Neural progenitor cell (in vitro differentiated cells): ENCODE measurements around the gene GNB2. TPM values are rescaled to one million over a fixed set of nuclear protein-coding genes. Genes with fewer than 3 reads are reported as not detected.

Source experiments
- DNase-seq: peaks from one replicate; pipeline ENCODE4 v3.0.0-alpha.2; 2016; ENCODE audit warnings: low spot score
- H2AFZ ChIP-seq: fragments of 200-600 bp; sonication (generic); replicated peaks from 2 replicates; pipeline ENCODE4 v1.6.1; 2016; ENCODE audit warnings: antibody characterized with exemption
- H3F3A ChIP-seq: fragments of 200-600 bp; sonication (generic); 2 replicates; pipeline ENCODE4 v1.6.1; 2016; ENCODE audit warnings: antibody characterized with exemption, low read depth
- H3K27ac ChIP-seq: fragments of 200-600 bp; sonication (generic); 2 replicates; pipeline ENCODE4 v1.5.1; 2016; ENCODE audit warnings: mild to moderate bottlenecking
- H3K27me3 ChIP-seq: fragments of 200-600 bp; sonication (generic); 2 replicates; pipeline ENCODE4 v1.6.1; 2016; ENCODE audit warnings: mild to moderate bottlenecking, moderate library complexity
- H3K36me3 ChIP-seq: fragments of 200-600 bp; sonication (generic); 2 replicates; pipeline ENCODE4 v1.5.1; 2016
- H3K4me1 ChIP-seq: fragments of 200-600 bp; sonication (generic); 2 replicates; pipeline ENCODE4 v1.6.1; 2016; ENCODE audit warnings: mixed run types
- H3K4me2 ChIP-seq: fragments of 200-600 bp; sonication (generic); 2 replicates; pipeline ENCODE4 v1.6.1; 2016
- H3K4me3 ChIP-seq: fragments of 200-600 bp; sonication (generic); 2 replicates; pipeline ENCODE4 v1.5.1; 2016
- H3K79me2 ChIP-seq: fragments of 200-600 bp; sonication (generic); 2 replicates; pipeline ENCODE4 v1.6.1; 2016; ENCODE audit warnings: low read depth
- H3K9ac ChIP-seq: fragments of 200-600 bp; sonication (generic); 2 replicates; pipeline ENCODE4 v1.6.1; 2016
- H3K9me3 ChIP-seq: fragments of 200-600 bp; sonication (generic); 2 replicates; pipeline ENCODE4 v1.5.1; 2016; ENCODE audit warnings: low read depth
- H4K20me1 ChIP-seq: fragments of 200-600 bp; sonication (generic); 2 replicates; pipeline ENCODE4 v1.6.1; 2016; ENCODE audit warnings: low read depth
- H3K27ac Mint-ChIP-seq: 3 replicates; pipeline ENCODE4 v1.8.0; 2021; ENCODE audit warnings: mixed read lengths
- H3K27me3 Mint-ChIP-seq: 2 replicates; pipeline ENCODE4 v1.8.0; 2022; ENCODE audit warnings: low read depth, mild to moderate bottlenecking, inconsistent platforms, moderate library complexity, mixed read lengths; ENCODE audit not compliant: insufficient read depth
- H3K36me3 Mint-ChIP-seq: 3 replicates; pipeline ENCODE4 v1.8.0; 2021; ENCODE audit warnings: mixed read lengths
- H3K4me1 Mint-ChIP-seq: 3 replicates; pipeline ENCODE4 v1.8.0; 2021; ENCODE audit warnings: mixed read lengths
- H3K4me3 Mint-ChIP-seq: 3 replicates; pipeline ENCODE4 v1.8.0; 2021; ENCODE audit warnings: mild to moderate bottlenecking, moderate library complexity, mixed read lengths
- H3K9me3 Mint-ChIP-seq: 3 replicates; pipeline ENCODE4 v1.8.0; 2020; ENCODE audit warnings: mixed read lengths
- CTCF ChIP-seq: fragments of 200-600 bp; sonication (generic); IDR thresholded peaks from 2 replicates; pipeline ENCODE4 v1.5.1; 2017; ENCODE audit warnings: antibody characterized with exemption, mild to moderate bottlenecking
- EZH2 ChIP-seq: fragments of 200-600 bp; sonication (generic); IDR thresholded peaks from 2 replicates; pipeline ENCODE4 v1.6.1; 2017; ENCODE audit warnings: antibody characterized with exemption, mild to moderate bottlenecking, moderate library complexity
- EZH2phosphoT487 ChIP-seq: fragments of 200-600 bp; sonication (generic); IDR thresholded peaks from 2 replicates; pipeline ENCODE4 v1.6.1; 2017; ENCODE audit warnings: antibody characterized with exemption
- total RNA-seq: library from RNA; depleted of rRNA; stranded (reverse); fragments of >200 nt; gene quantifications from 2 replicates; pipeline ENCODE4 v1.2.3, GENCODE V29; 2015; ENCODE audit warnings: low replicate concordance

Gene GNB2
- total RNA-seq, 1 donor from 2014 or later, result 54.3 TPM

GRCh38 chr7:100705753-100706671, 32.5 kb downstream of the GNB2 start, which contains the start of gene POP7:
POP7 (plus strand) TSS chr7:100706121; CDS start chr7:100706831, 710 bp downstream.
- Histone ChIP-seq H3K27ac (peak within 1 kb of the TSS; percentile 87), H3K4me1 (peaks cover 14% of the 10 kb centered on the region), H3K36me3 (peaks cover 4% of the 10 kb centered on the region), H3K9ac (peak within 1 kb of the TSS; percentile 94), H2AFZ (peak within 1 kb of the TSS; percentile 89), H3F3A (peaks cover 12% of the 10 kb centered on the region), H3K4me2 (peak within 1 kb of the TSS; percentile 84), H3K9me3 (no peaks in the 10 kb centered on the region), H3K79me2 (peaks cover 24% of the 10 kb centered on the region), H4K20me1 (peaks cover 16% of the 10 kb centered on the region), H3K4me3 (peak within 1 kb of the TSS; percentile 90), H3K27me3 (no peaks in the 10 kb centered on the region)
- H3K27ac Mint-ChIP-seq, result peak within 1 kb of the TSS; percentile 96
- DNase-seq, result peak; percentile 100
- peaks cover 2% of the 10 kb centered on the region for H3K36me3 Mint-ChIP-seq
- H3K9me3 Mint-ChIP-seq, result no peaks in the 10 kb centered on the region
- H3K4me1 Mint-ChIP-seq, result peaks cover 10% of the 10 kb centered on the region
- peak within 1 kb of the TSS; percentile 98 for H3K4me3 Mint-ChIP-seq
- TF ChIP-seq EZH2 (no peak), CTCF (no peak), EZH2phosphoT487 (no peak)
- H3K27me3 Mint-ChIP-seq, result peaks cover 2% of the 10 kb centered on the region

GRCh38 chr7:100706672-100707311, 33.3 kb downstream of the GNB2 start:
- Histone ChIP-seq H3K79me2 (peaks cover 24% of the 10 kb centered on the region), H3K4me2 (peak overlapping the region; percentile 84), H4K20me1 (peaks cover 16% of the 10 kb centered on the region), H3K9ac (peak overlapping the region; percentile 94), H3K27me3 (no peaks in the 10 kb centered on the region), H3K9me3 (no peaks in the 10 kb centered on the region), H2AFZ (no peak overlapping the region), H3K4me3 (peak overlapping the region; percentile 90), H3K27ac (no peak overlapping the region), H3K36me3 (peaks cover 4% of the 10 kb centered on the region), H3K4me1 (peaks cover 14% of the 10 kb centered on the region), H3F3A (peaks cover 12% of the 10 kb centered on the region)
- Mint-ChIP-seq H3K4me3 (peak overlapping the region; percentile 98), H3K27me3 (peaks cover 2% of the 10 kb centered on the region), H3K36me3 (peaks cover 2% of the 10 kb centered on the region), H3K27ac (no peak overlapping the region), H3K4me1 (peaks cover 10% of the 10 kb centered on the region), H3K9me3 (no peaks in the 10 kb centered on the region)
- no peak for TF ChIP-seq CTCF
- no peak for TF ChIP-seq EZH2
- TF ChIP-seq EZH2phosphoT487, result no peak
- peak; percentile 29 for DNase-seq

- Mint-ChIP-seq H3K27me3 (peaks cover 2% of the 10 kb centered on the region), H3K27ac (no peak overlapping the region), H3K4me1 (peaks cover 10% of the 10 kb centered on the region), H3K9me3 (no peaks in the 10 kb centered on the region), H3K4me3 (peak overlapping the region; percentile 57), H3K36me3 (peaks cover 2% of the 10 kb centered on the region)
- H3K27me3 ChIP-seq, result no peaks in the 10 kb centered on the region
- no peak overlapping the region for H3K9ac ChIP-seq
- TF ChIP-seq EZH2 (no peak), EZH2phosphoT487 (no peak), CTCF (no peak)
- H3F3A ChIP-seq, result peaks cover 12% of the 10 kb centered on the region
- H3K27ac ChIP-seq, result no peak overlapping the region
- H2AFZ ChIP-seq, result no peak overlapping the region
- H3K4me1 ChIP-seq, result peaks cover 14% of the 10 kb centered on the region
- H3K9me3 ChIP-seq, result no peaks in the 10 kb centered on the region
- peaks cover 24% of the 10 kb centered on the region for H3K79me2 ChIP-seq
- H3K4me2 ChIP-seq, result no peak overlapping the region
- peaks cover 4% of the 10 kb centered on the region for H3K36me3 ChIP-seq
- H3K4me3 ChIP-seq, result no peak overlapping the region
- peaks cover 16% of the 10 kb centered on the region for H4K20me1 ChIP-seq
- DNase-seq, result no peak
These were observed 34.9 kb downstream of the GNB2 start for GRCh38 chr7:100708395-100708794.
